Body of pancreas (tissue), 4 donors: ENCODE measurements around the gene RAPGEF4.

Source experiments
- CTCF ChIP-seq, 7 experiments: fragments of 450-650 bp in 4 of 7; fragments of 200-600 bp in 3 of 7; sonication (generic) in 3 of 7; IDR thresholded peaks; one replicate each; pipeline ENCODE4 v1.5.1; 2016 to 2019; ENCODE audit warnings: antibody characterized with exemption in 7 of 7
- POLR2A ChIP-seq, 3 donors: fragments of 450-650 bp; IDR thresholded peaks; one replicate each; pipeline ENCODE4 v1.6.1; 2016; ENCODE audit warnings: antibody characterized with exemption in 3 of 3, mild to moderate bottlenecking in 2 of 3

- TF ChIP-seq CTCF (IDR thresholded peaks at IDR 0.05) (no peak), POLR2A (IDR thresholded peaks at IDR 0.05) (no peak)
Measured at GRCh38 chr2:172949522-172949921, 213.9 kb downstream of the RAPGEF4 start.
